ENCODE measurements around the gene DNM1L. TPM values are rescaled to one million over a fixed set of nuclear protein-coding genes. Genes with fewer than 3 reads are reported as not detected.

DNM1L gene
- total and polyA plus RNA-seq, 9 of the 15 experiments (the other 6 are each of a cell fraction or from before 2014, with no cell fraction given): 24.1 to 82.8 (median 61.5) TPM

DNA sequence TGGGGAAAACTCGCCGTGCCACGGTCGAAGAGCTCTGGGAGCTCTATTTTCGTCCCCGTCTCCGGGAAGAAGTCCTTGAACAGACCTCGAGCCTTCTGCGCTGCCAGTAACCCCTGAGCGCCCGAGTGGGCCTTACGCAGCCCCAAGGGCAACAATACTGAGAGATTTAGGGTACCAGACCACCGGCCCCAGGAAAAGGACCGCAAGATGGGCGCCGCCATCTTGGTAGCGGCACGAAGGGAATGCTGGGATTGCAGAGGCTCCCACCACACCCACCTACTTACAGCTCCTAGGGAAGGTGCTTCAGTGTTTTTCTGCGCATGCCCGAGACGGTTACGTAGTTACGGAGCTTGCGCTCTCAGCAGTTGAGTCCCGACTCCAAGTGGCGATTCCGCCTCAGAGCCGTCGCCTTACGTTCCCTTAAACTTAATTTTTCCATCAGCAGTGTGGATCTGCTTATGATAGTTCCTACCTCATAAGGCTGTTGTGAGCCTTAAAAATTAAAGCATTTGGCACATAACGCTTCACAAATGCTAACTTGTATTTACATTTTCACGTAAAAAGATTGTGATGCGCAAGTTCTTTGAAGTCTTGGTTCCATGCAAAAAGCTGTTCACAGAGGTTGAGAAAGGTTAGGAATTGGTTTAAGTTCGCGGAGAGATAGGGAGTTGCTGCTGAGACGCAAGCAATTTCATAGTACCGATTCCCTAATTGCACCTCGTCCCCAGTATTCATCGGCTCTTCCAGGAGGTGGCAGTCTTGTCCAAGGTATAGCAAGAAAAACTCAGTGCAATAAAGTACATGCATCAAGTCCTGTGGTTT, 76.8 kb downstream of the DNM1L start, which contains the start of gene YARS2 (continued):
- TF ChIP-seq, protein P1, sequence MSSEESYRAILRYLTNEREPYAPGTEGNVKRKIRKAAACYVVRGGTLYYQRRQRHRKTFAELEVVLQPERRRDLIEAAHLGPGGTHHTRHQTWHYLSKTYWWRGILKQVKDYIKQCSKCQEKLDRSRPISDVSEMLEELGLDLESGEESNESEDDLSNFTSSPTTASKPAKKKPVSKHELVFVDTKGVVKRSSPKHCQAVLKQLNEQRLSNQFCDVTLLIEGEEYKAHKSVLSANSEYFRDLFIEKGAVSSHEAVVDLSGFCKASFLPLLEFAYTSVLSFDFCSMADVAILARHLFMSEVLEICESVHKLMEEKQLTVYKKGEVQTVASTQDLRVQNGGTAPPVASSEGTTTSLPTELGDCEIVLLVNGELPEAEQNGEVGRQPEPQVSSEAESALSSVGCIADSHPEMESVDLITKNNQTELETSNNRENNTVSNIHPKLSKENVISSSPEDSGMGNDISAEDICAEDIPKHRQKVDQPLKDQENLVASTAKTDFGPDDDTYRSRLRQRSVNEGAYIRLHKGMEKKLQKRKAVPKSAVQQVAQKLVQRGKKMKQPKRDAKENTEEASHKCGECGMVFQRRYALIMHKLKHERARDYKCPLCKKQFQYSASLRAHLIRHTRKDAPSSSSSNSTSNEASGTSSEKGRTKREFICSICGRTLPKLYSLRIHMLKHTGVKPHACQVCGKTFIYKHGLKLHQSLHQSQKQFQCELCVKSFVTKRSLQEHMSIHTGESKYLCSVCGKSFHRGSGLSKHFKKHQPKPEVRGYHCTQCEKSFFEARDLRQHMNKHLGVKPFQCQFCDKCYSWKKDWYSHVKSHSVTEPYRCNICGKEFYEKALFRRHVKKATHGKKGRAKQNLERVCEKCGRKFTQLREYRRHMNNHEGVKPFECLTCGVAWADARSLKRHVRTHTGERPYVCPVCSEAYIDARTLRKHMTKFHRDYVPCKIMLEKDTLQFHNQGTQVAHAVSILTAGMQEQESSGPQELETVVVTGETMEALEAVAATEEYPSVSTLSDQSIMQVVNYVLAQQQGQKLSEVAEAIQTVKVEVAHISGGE (CRISPR knock-in tag; IDR thresholded peaks at IDR 0.05): peak in 1 of 3 experiments; percentile 58; a peak in 2 of 6 replicates
- TF ChIP-seq THRAP3 (IDR thresholded peaks at IDR 0.05; ENCODE audit: borderline replicate concordance) (peak; percentile 76; the same call in 1 of the 2 replicates), FOXJ2 (tag; IDR thresholded peaks at IDR 0.05) (no peak), SIN3A (IDR thresholded peaks at IDR 0.05; ENCODE audit: borderline replicate concordance in 2 of 2, control insufficient read depth in 1 of 2, low read depth in 2 of 2, low read length in 2 of 2) (peak; percentile 36 to 63; a peak in 1 of 4 replicates), SAFB (IDR thresholded peaks at IDR 0.05; ENCODE audit: borderline replicate concordance, low read depth, low read length) (no peak), FOXM1 (IDR thresholded peaks at IDR 0.05; ENCODE audit: low read depth) (no peak), FOXM1 (CRISPR knock-in tag; IDR thresholded peaks at IDR 0.05; ENCODE audit: low read depth) (no peak), NONO (IDR thresholded peaks at IDR 0.05; ENCODE audit: low read depth in 2 of 2, low read length in 1 of 2) (no peak), SREBF2 (CRISPR knock-in tag; IDR thresholded peaks at IDR 0.05) (no peak)
- TF ChIP-seq, protein P2, sequence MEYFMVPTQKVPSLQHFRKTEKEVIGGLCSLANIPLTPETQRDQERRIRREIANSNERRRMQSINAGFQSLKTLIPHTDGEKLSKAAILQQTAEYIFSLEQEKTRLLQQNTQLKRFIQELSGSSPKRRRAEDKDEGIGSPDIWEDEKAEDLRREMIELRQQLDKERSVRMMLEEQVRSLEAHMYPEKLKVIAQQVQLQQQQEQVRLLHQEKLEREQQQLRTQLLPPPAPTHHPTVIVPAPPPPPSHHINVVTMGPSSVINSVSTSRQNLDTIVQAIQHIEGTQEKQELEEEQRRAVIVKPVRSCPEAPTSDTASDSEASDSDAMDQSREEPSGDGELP (CRISPR knock-in tag; IDR thresholded peaks at IDR 0.05; ENCODE audit: borderline replicate concordance): no peak
- TF ChIP-seq, protein P3, sequence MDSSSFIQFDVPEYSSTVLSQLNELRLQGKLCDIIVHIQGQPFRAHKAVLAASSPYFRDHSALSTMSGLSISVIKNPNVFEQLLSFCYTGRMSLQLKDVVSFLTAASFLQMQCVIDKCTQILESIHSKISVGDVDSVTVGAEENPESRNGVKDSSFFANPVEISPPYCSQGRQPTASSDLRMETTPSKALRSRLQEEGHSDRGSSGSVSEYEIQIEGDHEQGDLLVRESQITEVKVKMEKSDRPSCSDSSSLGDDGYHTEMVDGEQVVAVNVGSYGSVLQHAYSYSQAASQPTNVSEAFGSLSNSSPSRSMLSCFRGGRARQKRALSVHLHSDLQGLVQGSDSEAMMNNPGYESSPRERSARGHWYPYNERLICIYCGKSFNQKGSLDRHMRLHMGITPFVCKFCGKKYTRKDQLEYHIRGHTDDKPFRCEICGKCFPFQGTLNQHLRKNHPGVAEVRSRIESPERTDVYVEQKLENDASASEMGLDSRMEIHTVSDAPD (CRISPR knock-in tag; IDR thresholded peaks at IDR 0.05): no peak
